ENCODE results near the gene CMPK1.

The CMPK1 gene

DNA sequence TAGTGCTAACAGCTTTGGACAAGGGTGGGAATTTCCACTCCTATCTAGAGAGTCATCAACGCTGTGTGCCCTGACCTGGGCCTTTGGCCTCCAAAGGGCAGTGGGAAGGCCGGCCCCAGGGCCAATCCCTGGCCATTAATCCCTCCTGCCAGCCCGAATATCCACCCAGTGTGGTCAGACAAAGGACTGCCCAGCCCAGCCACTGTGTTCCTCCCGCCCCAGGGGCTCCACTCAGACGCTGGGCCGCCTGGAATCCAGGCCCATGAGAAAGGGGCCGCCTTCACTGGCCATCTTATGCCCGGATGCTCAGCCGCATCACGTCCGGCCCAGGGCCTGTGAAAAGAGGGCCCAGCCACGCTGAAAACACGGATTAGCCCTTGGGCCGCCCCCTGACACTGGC lies 78.8 kb downstream of the CMPK1 start:
- in situ Hi-C loops (cut with HindIII; ENCODE audit: low pct_ligation_motif_present, low pct_unique_long_range_greater_than_20kb, low sequenced_read_pairs), result no loop called here
- DNase-seq, result no peak

DNA sequence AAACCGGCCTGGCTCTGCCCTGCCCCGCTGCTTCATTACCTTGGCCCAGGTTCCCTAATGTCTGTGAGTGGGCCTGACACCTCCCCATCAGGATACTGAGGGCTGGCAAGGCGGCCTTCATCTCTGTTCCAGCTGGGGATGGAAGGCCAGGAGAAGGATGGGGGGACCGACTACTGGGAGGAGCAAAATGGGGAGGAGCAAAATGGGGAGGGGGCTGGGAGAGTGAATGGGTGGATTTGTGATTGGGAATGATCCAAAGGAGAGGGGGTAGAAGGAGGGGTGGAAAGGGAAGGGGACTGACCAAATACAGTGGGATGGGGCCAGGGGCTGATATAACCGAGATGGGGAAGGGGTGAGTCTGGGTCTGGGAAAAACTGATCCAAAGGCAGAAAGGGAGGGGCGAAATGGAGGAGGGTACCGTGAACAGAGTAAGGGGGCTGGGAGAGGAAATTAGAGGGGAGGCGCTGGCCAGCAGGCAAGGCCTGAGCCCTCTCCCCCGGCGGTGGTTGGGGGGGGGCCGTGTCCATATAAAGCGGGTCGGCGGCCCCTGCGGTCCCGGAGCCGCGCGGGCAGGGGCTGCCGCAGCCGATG lies 82.2 kb downstream of the CMPK1 start, which contains the start of gene FOXE3:
TSS of gene FOXE3 (plus strand) at position 558 of the 591 bp plus-strand sequence. CDS start at position 589, 31 bp downstream.
- in situ Hi-C loops (cut with HindIII; ENCODE audit: low pct_ligation_motif_present, low pct_unique_long_range_greater_than_20kb, low sequenced_read_pairs), result no loop called here
- DNase-seq, result no peak

DNA sequence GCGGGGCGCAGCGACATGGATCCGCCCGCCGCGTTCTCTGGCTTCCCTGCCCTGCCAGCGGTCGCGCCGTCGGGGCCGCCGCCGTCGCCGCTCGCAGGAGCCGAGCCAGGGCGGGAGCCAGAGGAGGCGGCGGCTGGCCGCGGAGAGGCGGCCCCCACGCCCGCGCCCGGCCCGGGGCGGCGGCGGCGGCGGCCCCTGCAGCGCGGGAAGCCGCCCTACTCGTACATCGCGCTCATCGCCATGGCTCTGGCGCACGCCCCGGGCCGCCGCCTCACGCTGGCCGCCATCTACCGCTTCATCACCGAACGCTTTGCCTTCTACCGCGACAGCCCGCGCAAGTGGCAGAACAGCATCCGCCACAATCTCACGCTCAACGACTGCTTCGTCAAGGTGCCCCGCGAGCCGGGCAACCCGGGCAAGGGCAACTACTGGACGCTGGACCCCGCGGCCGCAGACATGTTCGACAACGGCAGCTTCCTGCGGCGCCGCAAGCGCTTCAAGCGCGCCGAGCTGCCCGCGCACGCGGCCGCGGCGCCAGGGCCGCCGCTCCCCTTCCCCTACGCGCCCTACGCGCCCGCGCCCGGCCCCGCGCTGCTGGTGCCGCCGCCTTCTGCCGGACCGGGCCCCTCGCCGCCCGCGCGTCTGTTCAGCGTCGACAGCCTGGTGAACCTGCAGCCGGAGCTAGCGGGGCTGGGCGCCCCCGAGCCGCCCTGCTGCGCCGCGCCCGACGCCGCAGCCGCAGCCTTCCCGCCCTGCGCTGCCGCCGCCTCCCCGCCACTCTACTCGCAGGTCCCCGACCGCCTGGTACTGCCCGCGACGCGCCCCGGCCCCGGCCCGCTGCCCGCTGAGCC lies 83.0 kb downstream of the CMPK1 start:
- in situ Hi-C loops (cut with HindIII; ENCODE audit: low pct_ligation_motif_present, low pct_unique_long_range_greater_than_20kb, low sequenced_read_pairs), result no loop called here
- DNase-seq, result no peak

DNA sequence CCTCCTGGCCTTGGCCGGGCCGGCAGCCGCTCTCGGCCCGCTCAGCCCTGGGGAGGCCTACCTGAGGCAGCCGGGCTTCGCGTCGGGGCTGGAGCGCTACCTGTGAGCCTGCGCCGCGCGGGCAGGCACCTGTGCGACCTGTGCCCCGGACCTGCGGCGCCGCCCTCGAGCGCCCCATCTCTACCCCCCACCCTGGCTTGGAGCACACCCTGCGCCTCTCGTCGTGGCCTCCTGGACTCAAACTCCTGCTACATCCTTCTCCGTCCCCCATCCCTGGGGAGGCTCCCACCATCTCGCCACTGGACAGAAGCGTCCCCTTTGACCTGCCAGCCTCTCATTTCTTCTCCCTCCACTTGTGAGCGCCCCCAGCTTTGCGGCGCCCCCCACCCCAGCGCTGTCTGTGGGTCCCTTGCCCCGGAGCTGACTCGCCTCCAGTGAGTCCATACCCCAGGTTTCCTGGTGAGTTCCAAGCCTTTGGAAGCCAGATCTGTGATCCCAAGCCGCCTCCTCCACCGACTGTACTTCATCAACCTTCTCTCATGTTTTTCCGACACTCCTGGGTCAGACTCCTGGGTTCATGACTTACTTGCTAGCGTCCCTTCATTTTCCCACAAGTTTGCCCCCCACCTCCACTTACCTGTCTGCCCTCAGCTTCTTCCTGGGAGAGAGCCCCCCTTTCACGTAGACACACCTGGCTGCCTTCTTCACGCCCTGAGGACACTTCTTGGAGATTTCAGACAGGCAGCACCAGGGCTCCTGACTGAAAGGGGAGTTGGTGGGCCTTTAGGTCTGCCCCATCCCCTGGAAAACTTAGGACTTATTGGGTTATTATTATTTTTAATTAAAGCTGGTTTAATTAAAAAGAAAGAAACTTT lies 83.8 kb downstream of the CMPK1 start:
- no peak for DNase-seq
- in situ Hi-C loops (cut with HindIII; ENCODE audit: low pct_ligation_motif_present, low pct_unique_long_range_greater_than_20kb, low sequenced_read_pairs), result no loop called here

DNA sequence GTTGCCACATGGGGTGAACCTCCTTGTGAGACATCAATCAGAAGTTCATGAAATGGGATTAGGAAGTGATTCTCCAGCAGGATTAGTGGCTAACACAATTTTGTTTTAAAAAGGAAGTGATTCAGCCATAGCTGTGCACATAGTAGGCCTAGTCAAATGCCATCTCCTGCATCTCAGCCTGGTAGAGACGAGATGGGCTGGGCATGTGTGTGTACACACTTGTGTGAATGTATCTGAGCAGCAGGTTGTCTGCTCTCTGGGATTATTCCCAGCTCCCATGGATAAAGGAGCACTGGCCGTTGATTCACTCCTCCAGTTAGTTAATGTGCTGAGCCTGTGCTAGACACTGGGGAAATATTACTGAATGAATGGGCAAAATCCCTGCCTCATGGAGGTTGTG lies 84.5 kb downstream of the CMPK1 start:
- no peak for DNase-seq
- in situ Hi-C loops (cut with HindIII; ENCODE audit: low pct_ligation_motif_present, low pct_unique_long_range_greater_than_20kb, low sequenced_read_pairs), result no loop called here

DNA sequence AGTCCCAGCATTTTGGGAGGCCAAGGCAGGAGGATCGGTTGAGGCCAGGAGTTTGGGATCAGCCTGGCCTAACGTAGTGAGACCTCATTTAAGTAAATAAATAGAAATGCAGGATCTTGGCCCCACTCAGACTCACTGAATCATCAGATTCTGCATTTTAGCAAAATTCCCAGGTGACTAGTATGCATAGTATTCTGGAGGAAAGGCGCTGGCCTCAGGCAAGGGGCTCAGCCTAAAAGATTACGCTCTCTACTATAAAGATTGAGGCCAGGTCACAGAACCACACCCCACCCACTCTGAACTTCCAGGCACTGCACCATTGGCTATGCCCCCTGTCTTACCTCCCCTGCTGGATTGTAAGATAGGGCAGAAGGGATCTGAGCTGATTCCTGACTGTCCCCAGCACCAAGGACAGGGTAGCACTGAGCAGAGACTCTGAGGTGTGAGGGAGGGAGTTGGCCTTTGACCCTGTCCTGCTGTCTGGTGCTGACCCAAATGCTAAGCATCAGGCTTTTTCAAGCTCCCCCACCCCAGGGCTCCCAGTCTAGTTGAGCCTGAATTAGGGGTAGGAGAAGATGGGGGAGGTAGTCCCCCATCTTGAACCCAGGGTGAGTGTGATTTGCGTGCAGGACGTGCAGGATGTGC lies 85.2 kb downstream of the CMPK1 start:
- no peak for DNase-seq
- in situ Hi-C loops (cut with HindIII; ENCODE audit: low pct_ligation_motif_present, low pct_unique_long_range_greater_than_20kb, low sequenced_read_pairs), result no loop called here

DNA sequence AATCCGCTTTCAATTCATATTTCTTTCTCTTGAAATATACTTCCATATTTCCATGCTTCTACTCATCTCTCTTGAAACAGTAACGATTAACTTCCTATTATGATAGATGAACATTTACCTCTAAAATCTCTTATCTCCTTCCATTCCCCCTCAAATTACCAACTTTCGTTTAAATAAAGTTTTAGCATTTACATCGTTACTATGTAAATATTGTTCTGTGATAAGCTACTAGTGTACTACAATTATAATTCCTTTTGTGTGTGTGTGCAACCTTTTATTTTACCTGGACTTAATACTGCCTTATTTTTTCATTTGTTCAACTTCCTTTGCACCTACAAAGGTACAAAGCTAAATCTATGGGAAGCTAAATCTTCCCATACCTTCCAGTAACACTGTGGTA lies 87.0 kb downstream of the CMPK1 start:
- in situ Hi-C loops (cut with HindIII; ENCODE audit: low pct_ligation_motif_present, low pct_unique_long_range_greater_than_20kb, low sequenced_read_pairs), result no loop called here

DNA sequence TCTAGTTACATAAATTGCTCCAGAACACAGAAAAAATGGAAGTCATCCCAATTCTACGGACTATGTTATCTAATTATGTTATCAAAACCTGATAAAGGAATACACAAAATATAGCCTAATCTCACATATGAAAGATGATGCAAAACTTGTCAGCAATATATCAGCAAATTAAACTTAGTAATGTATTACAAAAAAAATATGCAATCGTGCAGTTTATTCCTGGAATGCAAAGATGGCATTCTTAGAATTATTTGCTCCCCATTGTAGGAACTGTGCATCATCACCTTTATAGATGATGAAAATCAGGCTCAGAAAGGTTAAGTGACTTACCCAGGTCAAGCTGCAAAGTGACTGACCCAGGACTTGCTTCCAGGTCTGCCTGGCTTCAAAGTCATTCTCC lies 90.3 kb downstream of the CMPK1 start:
- in situ Hi-C loops (cut with HindIII; ENCODE audit: low pct_ligation_motif_present, low pct_unique_long_range_greater_than_20kb, low sequenced_read_pairs), result no loop called here
- DNase-seq, result no peak

More for the DNA sequence above, 87.0 kb downstream of the CMPK1 start:
- DNase-seq, result no peak

DNA sequence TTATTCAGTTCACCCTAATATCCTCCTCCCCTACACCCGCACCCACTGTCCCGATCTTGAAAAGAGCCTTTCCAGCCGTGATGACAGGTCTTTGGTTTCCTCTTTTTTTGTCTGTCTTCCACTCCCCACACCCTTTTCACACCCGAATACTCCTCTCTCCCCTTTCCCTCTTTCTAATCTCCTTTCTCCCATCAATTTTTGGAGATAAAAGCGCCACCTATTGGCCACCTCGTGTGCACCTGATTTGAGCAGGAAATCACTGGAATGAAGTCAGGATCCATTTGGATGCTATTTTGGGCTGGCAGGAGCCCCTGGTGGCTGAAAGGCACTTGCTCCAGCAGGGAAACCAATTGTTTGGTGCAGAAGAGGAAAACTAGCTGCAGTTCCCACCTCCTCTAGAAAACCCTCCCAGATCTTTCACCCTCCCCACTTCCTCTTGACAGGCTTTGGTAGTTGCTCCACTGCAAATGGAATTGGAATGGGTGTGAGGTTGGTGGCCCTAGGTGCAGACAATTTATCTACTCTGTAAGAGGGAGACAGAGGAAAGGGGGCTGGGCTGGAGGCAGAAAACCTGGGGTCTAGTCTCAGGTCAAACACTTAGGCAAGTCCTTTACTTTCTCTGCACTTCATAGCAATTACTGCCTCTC lies 90.9 kb downstream of the CMPK1 start:
- peak; percentile 57 for DNase-seq
- in situ Hi-C loops (cut with HindIII; ENCODE audit: low pct_ligation_motif_present, low pct_unique_long_range_greater_than_20kb, low sequenced_read_pairs), result no loop called here

Measured in ACHN (cell line).